SJSA1 (cell line): ENCODE data around the gene THRAP3. TPM values are rescaled to one million over a fixed set of nuclear protein-coding genes. Genes with fewer than 3 reads are reported as not detected.

Experiments used
- DNase-seq, 2 experiments: peaks; one replicate each; pipeline ENCODE4 v3.0.0-alpha.2; 2015 to 2020; ENCODE audit warnings: low spot score in 2 of 2, low read depth in 1 of 2
- H3K27ac ChIP-seq: fragments of 250-450 bp; sonication (Bioruptor Pico); 2 replicates; pipeline ENCODE4 v1.5.1; 2020; ENCODE audit warnings: mild to moderate bottlenecking, moderate library complexity
- H3K27me3 ChIP-seq: fragments of 250-450 bp; sonication (Bioruptor Pico); replicated peaks from 2 replicates; pipeline ENCODE4 v1.5.1; 2020; ENCODE audit warnings: mild to moderate bottlenecking, moderate library complexity
- H3K36me3 ChIP-seq: fragments of 250-450 bp; sonication (Bioruptor Pico); 2 replicates; pipeline ENCODE4 v1.5.1; 2020; ENCODE audit warnings: mild to moderate bottlenecking
- H3K4me1 ChIP-seq: fragments of 250-450 bp; sonication (Bioruptor Pico); replicated peaks from 2 replicates; pipeline ENCODE4 v1.6.1; 2021; ENCODE audit warnings: mild to moderate bottlenecking
- H3K4me3 ChIP-seq: fragments of 250-450 bp; sonication (Bioruptor Pico); 2 replicates; pipeline ENCODE4 v1.5.1; 2020; ENCODE audit warnings: mild to moderate bottlenecking
- H3K9me3 ChIP-seq: fragments of 250-450 bp; sonication (Bioruptor Pico); replicated peaks from 2 replicates; pipeline ENCODE4 v1.5.1; 2020; ENCODE audit warnings: mild to moderate bottlenecking
- total RNA-seq: library from RNA; depleted of rRNA; stranded (reverse); fragments of >200 nt; shearing (Covaris generic); gene quantifications from 2 replicates; pipeline ENCODE4 v1.2.3, GENCODE V29; 2014

The THRAP3 gene
- total RNA-seq, 1 experiment from 2014 or later, result 66.1 TPM

- Histone ChIP-seq H3K27ac (no peak overlapping the region), H3K4me1 (no peaks in the 10 kb centered on the region), H3K4me3 (no peak overlapping the region), H3K27me3 (no peaks in the 10 kb centered on the region), H3K9me3 (no peaks in the 10 kb centered on the region), H3K36me3 (peaks cover 49% of the 10 kb centered on the region)
- no peak for DNase-seq
These were observed 55.6 kb downstream of the THRAP3 start for GRCh38 chr1:36279789-36280296.

- Histone ChIP-seq H3K9me3 (no peaks in the 10 kb centered on the region), H3K27ac (no peak overlapping the region), H3K36me3 (peaks cover 80% of the 10 kb centered on the region), H3K4me1 (no peaks in the 10 kb centered on the region), H3K27me3 (no peaks in the 10 kb centered on the region), H3K4me3 (no peak overlapping the region)
- DNase-seq, result no peak
These were observed 59.8 kb downstream of the THRAP3 start for GRCh38 chr1:36284061-36284460.

- Histone ChIP-seq H3K4me1 (no peaks in the 10 kb centered on the region), H3K27ac (no peak overlapping the region), H3K9me3 (no peaks in the 10 kb centered on the region), H3K4me3 (no peak overlapping the region), H3K36me3 (peaks cover 80% of the 10 kb centered on the region), H3K27me3 (no peaks in the 10 kb centered on the region)
- no peak for DNase-seq
These were observed 60.3 kb downstream of the THRAP3 start for GRCh38 chr1:36284517-36284916.

GRCh38 chr1:36285443-36286101 lies 61.3 kb downstream of the THRAP3 start:
- peak; percentile 57 to 69 for DNase-seq
- Histone ChIP-seq H3K36me3 (peaks cover 82% of the 10 kb centered on the region), H3K27ac (no peak overlapping the region), H3K4me1 (no peaks in the 10 kb centered on the region), H3K4me3 (no peak overlapping the region), H3K9me3 (no peaks in the 10 kb centered on the region), H3K27me3 (no peaks in the 10 kb centered on the region)

GRCh38 chr1:36286802-36287201 lies 62.6 kb downstream of the THRAP3 start:
- Histone ChIP-seq H3K27ac (no peak overlapping the region), H3K4me3 (no peak overlapping the region), H3K9me3 (no peaks in the 10 kb centered on the region), H3K36me3 (peaks cover 95% of the 10 kb centered on the region), H3K4me1 (no peaks in the 10 kb centered on the region), H3K27me3 (no peaks in the 10 kb centered on the region)
- DNase-seq, result no peak

GRCh38 chr1:36287595-36287994 lies 63.4 kb downstream of the THRAP3 start:
- no peak for DNase-seq
- Histone ChIP-seq H3K27me3 (no peaks in the 10 kb centered on the region), H3K27ac (no peak overlapping the region), H3K4me1 (no peaks in the 10 kb centered on the region), H3K4me3 (no peak overlapping the region), H3K9me3 (no peaks in the 10 kb centered on the region), H3K36me3 (peaks cover 100% of the 10 kb centered on the region)

- Histone ChIP-seq H3K27ac (no peak overlapping the region), H3K27me3 (no peaks in the 10 kb centered on the region), H3K4me3 (no peak overlapping the region), H3K9me3 (no peaks in the 10 kb centered on the region), H3K36me3 (peaks cover 92% of the 10 kb centered on the region), H3K4me1 (peaks cover 8% of the 10 kb centered on the region)
- no peak for DNase-seq
These were observed 71.1 kb downstream of the THRAP3 start for GRCh38 chr1:36295390-36295789.

- no peak for DNase-seq
- Histone ChIP-seq H3K27me3 (no peaks in the 10 kb centered on the region), H3K4me3 (no peak overlapping the region), H3K4me1 (peaks cover 8% of the 10 kb centered on the region), H3K36me3 (peaks cover 92% of the 10 kb centered on the region), H3K9me3 (no peaks in the 10 kb centered on the region), H3K27ac (no peak overlapping the region)
These were observed 72.8 kb downstream of the THRAP3 start for GRCh38 chr1:36297062-36297461.

GRCh38 chr1:36298640-36299039 lies 74.4 kb downstream of the THRAP3 start:
- H3K27ac ChIP-seq, result no peak overlapping the region

GRCh38 chr1:36300526-36300925 lies 76.3 kb downstream of the THRAP3 start:
- no peak for DNase-seq

More at GRCh38 chr1:36298640-36299039, 74.4 kb downstream of the THRAP3 start:
- Histone ChIP-seq H3K9me3 (no peaks in the 10 kb centered on the region), H3K27me3 (no peaks in the 10 kb centered on the region), H3K4me1 (peaks cover 8% of the 10 kb centered on the region), H3K4me3 (no peak overlapping the region), H3K36me3 (peaks cover 92% of the 10 kb centered on the region)
- no peak for DNase-seq

GRCh38 chr1:36301220-36301619 lies 77.0 kb downstream of the THRAP3 start:
- Histone ChIP-seq H3K27ac (no peak overlapping the region), H3K36me3 (peaks cover 84% of the 10 kb centered on the region), H3K9me3 (no peaks in the 10 kb centered on the region; the same call in 1 of the 2 replicates), H3K27me3 (no peaks in the 10 kb centered on the region), H3K4me3 (no peak overlapping the region), H3K4me1 (peaks cover 12% of the 10 kb centered on the region)
- no peak for DNase-seq

More at GRCh38 chr1:36300526-36300925, 76.3 kb downstream of the THRAP3 start:
- Histone ChIP-seq H3K27me3 (no peaks in the 10 kb centered on the region), H3K4me1 (peaks cover 8% of the 10 kb centered on the region), H3K4me3 (no peak overlapping the region), H3K27ac (peak overlapping the region; percentile 28), H3K36me3 (peaks cover 82% of the 10 kb centered on the region), H3K9me3 (no peaks in the 10 kb centered on the region)

GRCh38 chr1:36303244-36303643 lies 79.0 kb downstream of the THRAP3 start:
- Histone ChIP-seq H3K27ac (no peak overlapping the region), H3K36me3 (peaks cover 72% of the 10 kb centered on the region), H3K4me1 (peaks cover 25% of the 10 kb centered on the region), H3K27me3 (no peaks in the 10 kb centered on the region), H3K4me3 (no peak overlapping the region), H3K9me3 (no peaks in the 10 kb centered on the region; the same call in 1 of the 2 replicates)
- no peak for DNase-seq

- Histone ChIP-seq H3K9me3 (no peaks in the 10 kb centered on the region; the same call in 1 of the 2 replicates), H3K27me3 (no peaks in the 10 kb centered on the region), H3K4me3 (no peak overlapping the region), H3K36me3 (peaks cover 67% of the 10 kb centered on the region), H3K27ac (no peak overlapping the region), H3K4me1 (peaks cover 25% of the 10 kb centered on the region)
- no peak for DNase-seq
These were observed 79.6 kb downstream of the THRAP3 start for GRCh38 chr1:36303650-36304360.

- no peak overlapping the region for H3K27ac ChIP-seq
- H3K36me3 ChIP-seq, result peaks cover 63% of the 10 kb centered on the region
- no peaks in the 10 kb centered on the region for H3K27me3 ChIP-seq
- no peaks in the 10 kb centered on the region; the same call in 1 of the 2 replicates for H3K9me3 ChIP-seq
- H3K4me1 ChIP-seq, result peaks cover 24% of the 10 kb centered on the region
- DNase-seq, result no peak
- H3K4me3 ChIP-seq, result no peak overlapping the region
These were observed 80.3 kb downstream of the THRAP3 start for GRCh38 chr1:36304521-36304920.
